Activated naive CD8-positive, alpha-beta T cell treated with anti-CD3 and anti-CD28 coated beads, Interleukin-2, amount 50 U/mL, for 24 hours (primary cell): Measurements from ENCODE around the gene C17orf58.
"Not testable (repeated sequence)": the region's sequence is repeated elsewhere in the genome, so short reads cannot be mapped to it uniquely, and the experiment has no call there.

Experiments
- ATAC-seq: fragments of 150-1000 bp; cut with Tn5 transposase; one replicate; pipeline ENCODE4 v1.10.0; 2021
- DNase-seq: peaks from one replicate; pipeline ENCODE4 v3.0.0; 2021
- H3K27ac Mint-ChIP-seq: one replicate; pipeline ENCODE4 v1.8.0; 2021; ENCODE audit warnings: mild to moderate bottlenecking, mixed read lengths
- H3K27me3 Mint-ChIP-seq: one replicate; pipeline ENCODE4 v1.8.0; 2021; ENCODE audit warnings: mixed read lengths
- H3K36me3 Mint-ChIP-seq: one replicate; pipeline ENCODE4 v1.8.0; 2021; ENCODE audit warnings: low read depth, mixed read lengths
- H3K4me1 Mint-ChIP-seq: one replicate; pipeline ENCODE4 v1.8.0; 2021; ENCODE audit warnings: mixed read lengths
- H3K4me3 Mint-ChIP-seq: one replicate; pipeline ENCODE4 v1.8.0; 2021; ENCODE audit warnings: mild to moderate bottlenecking, moderate library complexity, mixed read lengths
- H3K9me3 Mint-ChIP-seq: one replicate; pipeline ENCODE4 v1.8.0; 2021; ENCODE audit warnings: mixed read lengths

Gene C17orf58

GRCh38 chr17:67996301-67997171, at the start of gene C17orf58:
Gene C17orf58 (minus strand): TSS chr17:67996469. CDS start chr17:67996198, 271 bp downstream.
- not testable (repeated sequence) for H3K9me3 Mint-ChIP-seq, H3K36me3 Mint-ChIP-seq
- DNase-seq (peak; percentile 41), ATAC-seq (peak; percentile 18)
- peaks cover 42% of the 10 kb centered on the region for H3K4me1 Mint-ChIP-seq
- H3K27ac Mint-ChIP-seq = peak within 1 kb of the TSS; percentile 53
- peaks cover 23% of the 10 kb centered on the region for H3K27me3 Mint-ChIP-seq
- H3K4me3 Mint-ChIP-seq = peak within 1 kb of the TSS; percentile 85

GRCh38 chr17:68036304-68037147, 40.3 kb upstream of the C17orf58 start:
- DNase-seq (no peak), ATAC-seq (no peak)
- peaks cover 2% of the 10 kb centered on the region for H3K27me3 Mint-ChIP-seq
- peaks cover 47% of the 10 kb centered on the region for H3K36me3 Mint-ChIP-seq
- peaks cover 25% of the 10 kb centered on the region for H3K4me1 Mint-ChIP-seq
- H3K9me3 Mint-ChIP-seq = no peaks in the 10 kb centered on the region
- H3K27ac Mint-ChIP-seq = peak overlapping the region; percentile 93
- peak overlapping the region; percentile 94 for H3K4me3 Mint-ChIP-seq

- Mint-ChIP-seq H3K36me3 (peaks cover 42% of the 10 kb centered on the region), H3K4me3 (peak within 1 kb of the TSS; percentile 94), H3K9me3 (no peaks in the 10 kb centered on the region), H3K4me1 (peaks cover 25% of the 10 kb centered on the region), H3K27ac (peak within 1 kb of the TSS; percentile 93), H3K27me3 (peaks cover 2% of the 10 kb centered on the region)
- peak; percentile 92 for ATAC-seq
- peak; percentile 88 for DNase-seq
These were observed 39.4 kb upstream of the C17orf58 start, which contains the start of gene KPNA2 for GRCh38 chr17:68035523-68036303. Gene KPNA2 (plus strand): TSS chr17:68035735. CDS start chr17:68037133, 1,398 bp downstream.

GRCh38 chr17:68035131-68035522, 38.9 kb upstream of the C17orf58 start:
- ATAC-seq = peak; percentile 89
- Mint-ChIP-seq H3K27ac (peak overlapping the region; percentile 93), H3K27me3 (peaks cover 2% of the 10 kb centered on the region), H3K9me3 (no peaks in the 10 kb centered on the region), H3K36me3 (peaks cover 37% of the 10 kb centered on the region), H3K4me3 (peak overlapping the region; percentile 94), H3K4me1 (peaks cover 25% of the 10 kb centered on the region)
- DNase-seq = peak; percentile 93

GRCh38 chr17:68034452-68034776, 38.1 kb upstream of the C17orf58 start:
- Mint-ChIP-seq H3K4me3 (no peak overlapping the region), H3K9me3 (no peaks in the 10 kb centered on the region), H3K4me1 (peaks cover 25% of the 10 kb centered on the region), H3K27me3 (peaks cover 2% of the 10 kb centered on the region), H3K27ac (no peak overlapping the region), H3K36me3 (peaks cover 32% of the 10 kb centered on the region)
- no peak for ATAC-seq
- DNase-seq = no peak

- DNase-seq = no peak
- Mint-ChIP-seq H3K27ac (no peak overlapping the region), H3K4me1 (peaks cover 25% of the 10 kb centered on the region), H3K36me3 (peaks cover 28% of the 10 kb centered on the region), H3K27me3 (peaks cover 2% of the 10 kb centered on the region), H3K4me3 (no peak overlapping the region), H3K9me3 (no peaks in the 10 kb centered on the region)
- ATAC-seq = no peak
These were observed 37.6 kb upstream of the C17orf58 start for GRCh38 chr17:68033636-68034451.

- no peak overlapping the region for H3K4me3 Mint-ChIP-seq
- H3K27me3 Mint-ChIP-seq = no peaks in the 10 kb centered on the region
- DNase-seq = no peak
- H3K36me3 Mint-ChIP-seq = no peaks in the 10 kb centered on the region
- peaks cover 2% of the 10 kb centered on the region for H3K4me1 Mint-ChIP-seq
- no peaks in the 10 kb centered on the region for H3K9me3 Mint-ChIP-seq
- no peak overlapping the region for H3K27ac Mint-ChIP-seq
- ATAC-seq = no peak
These were observed 33.4 kb upstream of the C17orf58 start for GRCh38 chr17:68029512-68030215.

GRCh38 chr17:68022547-68022946, 26.3 kb upstream of the C17orf58 start:
- DNase-seq, H3K27ac Mint-ChIP-seq, H3K36me3 Mint-ChIP-seq, H3K9me3 Mint-ChIP-seq, H3K27me3 Mint-ChIP-seq, ATAC-seq, H3K4me3 Mint-ChIP-seq: not testable (repeated sequence)
- peaks cover 14% of the 10 kb centered on the region for H3K4me1 Mint-ChIP-seq

GRCh38 chr17:68021963-68022362, 25.7 kb upstream of the C17orf58 start:
- no peak overlapping the region for H3K27ac Mint-ChIP-seq
- H3K4me1 Mint-ChIP-seq = peaks cover 14% of the 10 kb centered on the region
- no peak overlapping the region for H3K4me3 Mint-ChIP-seq
- H3K27me3 Mint-ChIP-seq = peaks cover 4% of the 10 kb centered on the region
- DNase-seq (no peak), ATAC-seq (no peak)
- H3K36me3 Mint-ChIP-seq = peaks cover 3% of the 10 kb centered on the region
- no peaks in the 10 kb centered on the region for H3K9me3 Mint-ChIP-seq

- not testable (repeated sequence) for ATAC-seq, H3K27me3 Mint-ChIP-seq, H3K36me3 Mint-ChIP-seq, H3K9me3 Mint-ChIP-seq
- Mint-ChIP-seq H3K4me3 (peak overlapping the region; percentile 79), H3K27ac (peak overlapping the region; percentile 99), H3K4me1 (peaks cover 14% of the 10 kb centered on the region)
- peak; percentile 14 for DNase-seq
These were observed 24.5 kb upstream of the C17orf58 start for GRCh38 chr17:68020791-68021190.

GRCh38 chr17:68020409-68020756, 24.1 kb upstream of the C17orf58 start:
- DNase-seq (no peak), ATAC-seq (no peak)
- Mint-ChIP-seq H3K4me1 (peaks cover 14% of the 10 kb centered on the region), H3K27me3 (peaks cover 4% of the 10 kb centered on the region), H3K36me3 (peaks cover 3% of the 10 kb centered on the region), H3K9me3 (no peaks in the 10 kb centered on the region), H3K27ac (peak overlapping the region; percentile 99), H3K4me3 (peak overlapping the region; percentile 79)

- Mint-ChIP-seq H3K4me3 (peak overlapping the region; percentile 79), H3K27me3 (peaks cover 4% of the 10 kb centered on the region), H3K36me3 (peaks cover 3% of the 10 kb centered on the region), H3K4me1 (peaks cover 14% of the 10 kb centered on the region), H3K9me3 (no peaks in the 10 kb centered on the region), H3K27ac (peak overlapping the region; percentile 99)
- peak; percentile 95 for ATAC-seq
- peak; percentile 99 for DNase-seq
These were observed 23.6 kb upstream of the C17orf58 start for GRCh38 chr17:68019675-68020408.

GRCh38 chr17:68019336-68019674, 23.0 kb upstream of the C17orf58 start:
- peak overlapping the region; percentile 79 for H3K4me3 Mint-ChIP-seq

More at GRCh38 chr17:68019336-68019674, 23.0 kb upstream of the C17orf58 start:
- Mint-ChIP-seq H3K9me3 (no peaks in the 10 kb centered on the region), H3K27ac (peak overlapping the region; percentile 99), H3K4me1 (peaks cover 14% of the 10 kb centered on the region), H3K36me3 (peaks cover 3% of the 10 kb centered on the region), H3K27me3 (peaks cover 4% of the 10 kb centered on the region)
- no peak for DNase-seq
- ATAC-seq = no peak
